A549 (cell line): ENCODE data around the gene ADGRL1.

Experiments
- MYC ChIP-seq: IDR thresholded peaks from 2 replicates; pipeline ENCODE4 v1.6.1; 2012; ENCODE audit warnings: mild to moderate bottlenecking, inconsistent platforms, low read length, improper control_type of control experiment, borderline replicate concordance
- POLR2A ChIP-seq: IDR thresholded peaks from 2 replicates; pipeline ENCODE4 v1.6.1; 2012; ENCODE audit warnings: mild to moderate bottlenecking, low read length
- POLR2AphosphoS2 ChIP-seq: conservative IDR thresholded peaks from 2 replicates; pipeline ENCODE4 v1.6.1; 2012; ENCODE audit warnings: low read length, improper control_type of control experiment, inconsistent platforms
- RAD21 ChIP-seq, 2 experiments: fragments of >200 bp in 1 of 2; sonication (Bioruptor Twin) in 1 of 2; formaldehyde crosslinking in 1 of 2; IDR thresholded peaks in 1 of 2; conservative IDR thresholded peaks in 1 of 2; 2 replicates in 1 of 2; 3 replicates in 1 of 2; pipeline ENCODE4 v1.6.1; 2012 to 2018; ENCODE audit warnings: inconsistent platforms in 1 of 2
- TP53 ChIP-seq: fragments of 250-450 bp; sonication (Bioruptor Pico); IDR thresholded peaks from 2 replicates; pipeline ENCODE4 v1.5.0; 2021; ENCODE audit warnings: mild to moderate bottlenecking, moderate library complexity
- TF ChIP-seq, protein P1 (sequence below): fragments of >200 bp; sonication (Bioruptor Twin); formaldehyde crosslinking; IDR thresholded peaks from 3 replicates; pipeline ENCODE4 v1.5.1; 2016
- TF ChIP-seq, protein P2 (sequence below): fragments of 450-650 bp; IDR thresholded peaks from 2 replicates; pipeline ENCODE4 v1.6.1; 2014; ENCODE audit warnings: antibody characterized with exemption

DNA sequence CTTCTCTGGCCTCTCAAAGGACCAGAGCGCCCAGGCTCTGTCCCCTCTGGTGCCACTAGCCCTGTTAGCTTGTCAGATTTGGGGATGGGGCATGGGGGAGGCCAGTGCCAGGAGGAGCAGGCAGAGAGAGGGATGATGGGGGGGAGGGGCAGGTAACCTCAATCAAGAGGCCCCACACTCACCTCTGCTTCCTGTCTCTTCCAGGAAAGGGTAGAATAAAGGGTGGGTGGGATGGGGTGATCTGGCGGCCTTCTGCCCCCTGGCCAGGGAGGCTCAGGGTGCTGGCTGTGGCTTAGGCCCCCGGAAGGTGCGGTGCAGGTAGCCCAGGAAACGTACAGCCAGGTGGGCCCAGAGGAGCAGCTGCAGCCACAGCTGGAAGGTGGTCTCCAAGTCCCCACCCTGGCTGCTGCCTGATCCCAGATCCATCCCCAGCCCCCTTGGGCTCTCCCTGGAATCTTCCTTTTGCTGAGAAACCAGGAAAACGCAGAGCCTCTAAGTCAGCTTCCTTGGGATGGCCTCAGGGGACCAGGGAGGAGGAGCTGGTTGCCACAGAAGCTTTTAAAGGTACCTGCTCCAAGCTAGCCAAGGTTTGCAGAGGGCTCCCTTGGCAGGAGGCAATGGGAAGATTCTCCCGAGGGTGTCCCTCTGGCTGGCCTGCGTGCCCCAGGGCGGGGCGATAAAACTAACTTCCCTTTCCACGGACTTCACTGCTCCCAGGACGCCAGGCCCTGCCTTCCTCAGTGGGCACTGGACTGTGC is 93.7 kb downstream of the ADGRL1 start:
- TF ChIP-seq MYC (no peak), TP53 (CRISPR knock-in tag) (no peak), RAD21 (conservative IDR thresholded peaks at IDR 0.05 in 1 of 2, IDR thresholded peaks at IDR 0.05 in 1 of 2) (no peak), POLR2A (no peak), POLR2AphosphoS2 (no peak)
- TF ChIP-seq, protein P1, sequence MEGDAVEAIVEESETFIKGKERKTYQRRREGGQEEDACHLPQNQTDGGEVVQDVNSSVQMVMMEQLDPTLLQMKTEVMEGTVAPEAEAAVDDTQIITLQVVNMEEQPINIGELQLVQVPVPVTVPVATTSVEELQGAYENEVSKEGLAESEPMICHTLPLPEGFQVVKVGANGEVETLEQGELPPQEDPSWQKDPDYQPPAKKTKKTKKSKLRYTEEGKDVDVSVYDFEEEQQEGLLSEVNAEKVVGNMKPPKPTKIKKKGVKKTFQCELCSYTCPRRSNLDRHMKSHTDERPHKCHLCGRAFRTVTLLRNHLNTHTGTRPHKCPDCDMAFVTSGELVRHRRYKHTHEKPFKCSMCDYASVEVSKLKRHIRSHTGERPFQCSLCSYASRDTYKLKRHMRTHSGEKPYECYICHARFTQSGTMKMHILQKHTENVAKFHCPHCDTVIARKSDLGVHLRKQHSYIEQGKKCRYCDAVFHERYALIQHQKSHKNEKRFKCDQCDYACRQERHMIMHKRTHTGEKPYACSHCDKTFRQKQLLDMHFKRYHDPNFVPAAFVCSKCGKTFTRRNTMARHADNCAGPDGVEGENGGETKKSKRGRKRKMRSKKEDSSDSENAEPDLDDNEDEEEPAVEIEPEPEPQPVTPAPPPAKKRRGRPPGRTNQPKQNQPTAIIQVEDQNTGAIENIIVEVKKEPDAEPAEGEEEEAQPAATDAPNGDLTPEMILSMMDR: no peak
- TF ChIP-seq, protein P2, sequence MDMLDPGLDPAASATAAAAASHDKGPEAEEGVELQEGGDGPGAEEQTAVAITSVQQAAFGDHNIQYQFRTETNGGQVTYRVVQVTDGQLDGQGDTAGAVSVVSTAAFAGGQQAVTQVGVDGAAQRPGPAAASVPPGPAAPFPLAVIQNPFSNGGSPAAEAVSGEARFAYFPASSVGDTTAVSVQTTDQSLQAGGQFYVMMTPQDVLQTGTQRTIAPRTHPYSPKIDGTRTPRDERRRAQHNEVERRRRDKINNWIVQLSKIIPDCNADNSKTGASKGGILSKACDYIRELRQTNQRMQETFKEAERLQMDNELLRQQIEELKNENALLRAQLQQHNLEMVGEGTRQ: no peak
